Epithelial cell of proximal tubule (primary cell): ENCODE measurements around the gene CD200R1. TPM values are rescaled to one million over a fixed set of nuclear protein-coding genes. Genes with fewer than 3 reads are reported as not detected.

Source experiments
- DNase-seq: peaks from one replicate; pipeline ENCODE4 v3.0.0-alpha.2; 2011; ENCODE audit warnings: low read depth
- H3K4me3 ChIP-seq: 2 replicates; pipeline ENCODE4 v1.5.1; 2011; ENCODE audit warnings: low read depth, mild to moderate bottlenecking, low read length
- total RNA-seq: library from RNA; depleted of rRNA; stranded (reverse); fragments of >200 nt; gene quantifications from 2 replicates; pipeline ENCODE4 v1.2.3, GENCODE V29; 2015
- TF ChIP-seq, protein P1 (sequence below): conservative IDR thresholded peaks from 2 replicates; pipeline ENCODE4 v1.5.1; 2012; ENCODE audit warnings: low read depth, mild to moderate bottlenecking, low read length

The CD200R1 gene, protein sequence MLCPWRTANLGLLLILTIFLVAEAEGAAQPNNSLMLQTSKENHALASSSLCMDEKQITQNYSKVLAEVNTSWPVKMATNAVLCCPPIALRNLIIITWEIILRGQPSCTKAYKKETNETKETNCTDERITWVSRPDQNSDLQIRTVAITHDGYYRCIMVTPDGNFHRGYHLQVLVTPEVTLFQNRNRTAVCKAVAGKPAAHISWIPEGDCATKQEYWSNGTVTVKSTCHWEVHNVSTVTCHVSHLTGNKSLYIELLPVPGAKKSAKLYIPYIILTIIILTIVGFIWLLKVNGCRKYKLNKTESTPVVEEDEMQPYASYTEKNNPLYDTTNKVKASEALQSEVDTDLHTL
- total RNA-seq = not detected in 2 replicates

DNA sequence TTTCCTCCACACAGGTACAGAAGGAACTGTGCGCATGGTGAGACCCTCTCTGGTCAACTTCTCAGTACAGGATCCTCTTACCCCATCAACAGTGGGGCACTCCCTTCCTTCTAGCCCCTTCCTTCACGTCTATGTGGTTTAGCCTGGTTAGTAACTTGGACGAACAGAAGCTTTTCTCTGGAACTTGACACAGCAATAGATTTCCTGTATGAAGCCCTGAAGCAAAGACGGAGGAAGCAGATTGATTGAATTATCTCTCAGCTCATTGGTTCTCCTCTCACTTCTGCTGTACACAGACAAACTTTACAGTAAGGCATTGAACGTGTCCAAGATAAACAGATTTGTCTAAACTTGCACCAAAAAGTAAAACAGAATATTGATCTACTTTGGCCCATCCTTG lies at the start of gene CD200R1:
Gene CD200R1, minus strand, starts transcription at position 210 of the 400 bp plus-strand sequence. CDS start 246 bp downstream, outside the sequence.
- DNase-seq = no peak
- TF ChIP-seq, protein P1, sequence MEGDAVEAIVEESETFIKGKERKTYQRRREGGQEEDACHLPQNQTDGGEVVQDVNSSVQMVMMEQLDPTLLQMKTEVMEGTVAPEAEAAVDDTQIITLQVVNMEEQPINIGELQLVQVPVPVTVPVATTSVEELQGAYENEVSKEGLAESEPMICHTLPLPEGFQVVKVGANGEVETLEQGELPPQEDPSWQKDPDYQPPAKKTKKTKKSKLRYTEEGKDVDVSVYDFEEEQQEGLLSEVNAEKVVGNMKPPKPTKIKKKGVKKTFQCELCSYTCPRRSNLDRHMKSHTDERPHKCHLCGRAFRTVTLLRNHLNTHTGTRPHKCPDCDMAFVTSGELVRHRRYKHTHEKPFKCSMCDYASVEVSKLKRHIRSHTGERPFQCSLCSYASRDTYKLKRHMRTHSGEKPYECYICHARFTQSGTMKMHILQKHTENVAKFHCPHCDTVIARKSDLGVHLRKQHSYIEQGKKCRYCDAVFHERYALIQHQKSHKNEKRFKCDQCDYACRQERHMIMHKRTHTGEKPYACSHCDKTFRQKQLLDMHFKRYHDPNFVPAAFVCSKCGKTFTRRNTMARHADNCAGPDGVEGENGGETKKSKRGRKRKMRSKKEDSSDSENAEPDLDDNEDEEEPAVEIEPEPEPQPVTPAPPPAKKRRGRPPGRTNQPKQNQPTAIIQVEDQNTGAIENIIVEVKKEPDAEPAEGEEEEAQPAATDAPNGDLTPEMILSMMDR = no peak
- H3K4me3 ChIP-seq = no peak within 1 kb of the TSS

DNA sequence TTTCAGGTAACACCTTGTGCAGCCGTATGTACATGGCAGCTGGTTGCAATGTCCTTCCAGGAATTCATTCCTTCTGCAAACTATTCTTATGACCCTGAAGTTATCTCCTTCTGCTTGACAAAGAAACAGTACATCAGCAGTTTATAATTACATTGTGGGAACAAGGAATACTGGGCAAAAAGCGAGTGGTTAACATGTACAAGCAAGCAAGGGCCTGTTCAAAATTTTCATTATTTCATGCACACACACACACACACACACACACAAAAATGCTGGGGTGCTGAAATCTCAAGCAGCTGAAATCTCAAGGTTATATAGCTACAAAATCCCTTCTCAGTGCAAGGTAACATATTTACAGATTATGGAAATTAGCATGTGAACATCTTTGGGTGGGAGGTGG lies 46.6 kb upstream of the CD200R1 start:
- no peak for DNase-seq
- no peak overlapping the region for H3K4me3 ChIP-seq
- TF ChIP-seq, protein P1 = no peak

DNA sequence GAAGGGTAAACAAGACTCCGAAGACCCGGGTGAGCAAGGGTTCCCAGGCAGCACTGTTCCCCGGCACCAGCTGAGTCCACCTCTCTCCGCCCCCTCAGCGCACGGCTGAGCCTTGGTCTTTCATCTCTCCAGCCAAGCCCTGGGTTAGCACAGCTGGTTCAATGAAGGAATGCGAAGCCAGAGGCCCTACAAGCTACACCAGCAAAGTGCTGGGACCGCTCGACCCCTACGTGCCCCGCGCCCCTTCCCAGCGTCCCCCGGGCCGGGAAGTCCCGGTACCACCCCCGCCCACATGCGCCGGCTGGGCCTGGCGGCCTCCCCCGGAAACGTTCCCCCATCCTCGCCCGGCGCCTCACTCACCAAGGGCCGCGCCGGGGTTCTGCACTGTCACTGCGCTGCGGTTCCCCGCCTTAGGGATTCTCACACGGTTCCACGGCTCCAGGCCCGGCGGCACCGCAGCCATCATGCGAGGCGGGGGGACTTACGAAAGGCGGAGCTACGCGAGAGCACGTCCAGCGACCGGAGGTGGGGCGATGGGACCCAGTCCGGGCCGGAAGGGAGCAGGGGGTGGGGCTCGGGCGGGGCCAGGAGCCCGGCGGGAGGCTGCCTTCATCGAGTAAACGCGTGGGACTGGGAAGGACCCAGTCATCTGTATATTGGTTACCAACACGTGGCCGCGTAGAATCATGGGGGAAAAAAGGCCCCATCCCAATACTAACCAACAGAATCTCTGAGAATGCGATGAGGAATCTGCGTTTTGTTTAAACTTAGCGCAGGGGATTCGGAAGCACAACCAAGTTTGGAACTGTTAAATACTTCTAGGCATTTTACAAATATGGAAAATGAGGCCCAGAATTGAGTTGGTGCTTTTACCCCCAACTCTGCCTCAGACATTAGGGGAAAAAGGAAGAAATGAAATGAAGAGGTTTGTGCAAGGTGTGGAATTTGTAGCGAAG lies 44.6 kb upstream of the CD200R1 start:
- no peak for DNase-seq
- peak overlapping the region; percentile 77 for H3K4me3 ChIP-seq
- TF ChIP-seq, protein P1 = no peak

DNA sequence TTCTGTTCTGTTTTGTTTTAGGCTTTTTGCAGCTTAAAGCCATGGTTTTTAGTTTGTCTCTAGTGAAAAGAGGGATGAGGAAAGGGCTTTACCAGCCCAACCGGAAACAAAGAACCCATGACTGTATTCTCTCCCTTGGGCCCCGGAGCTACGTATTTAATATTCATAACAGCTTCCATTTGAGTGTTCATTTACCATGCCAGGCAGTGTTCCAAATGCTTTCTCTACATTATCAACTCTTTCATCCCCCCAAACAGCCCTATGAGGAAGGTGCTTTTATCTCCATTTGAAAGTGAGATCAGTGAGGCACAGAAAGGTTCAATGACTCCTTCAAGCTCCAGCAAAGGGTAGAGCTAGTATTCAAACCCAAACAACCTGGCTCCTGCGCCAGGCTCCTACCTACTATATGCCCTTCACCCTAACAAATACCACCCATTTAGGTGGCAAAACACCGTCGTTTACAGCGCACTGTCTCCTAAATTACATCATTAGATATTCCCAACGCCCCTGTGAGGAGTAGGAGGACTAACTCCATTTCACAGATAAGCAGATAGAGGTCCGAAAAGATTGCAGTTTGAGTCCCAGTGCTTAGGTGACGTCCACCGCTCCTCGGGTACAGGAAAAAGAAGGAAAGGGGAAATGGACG lies 43.8 kb upstream of the CD200R1 start:
- TF ChIP-seq, protein P1 = no peak
- DNase-seq = no peak
- H3K4me3 ChIP-seq = peak overlapping the region; percentile 77

DNA sequence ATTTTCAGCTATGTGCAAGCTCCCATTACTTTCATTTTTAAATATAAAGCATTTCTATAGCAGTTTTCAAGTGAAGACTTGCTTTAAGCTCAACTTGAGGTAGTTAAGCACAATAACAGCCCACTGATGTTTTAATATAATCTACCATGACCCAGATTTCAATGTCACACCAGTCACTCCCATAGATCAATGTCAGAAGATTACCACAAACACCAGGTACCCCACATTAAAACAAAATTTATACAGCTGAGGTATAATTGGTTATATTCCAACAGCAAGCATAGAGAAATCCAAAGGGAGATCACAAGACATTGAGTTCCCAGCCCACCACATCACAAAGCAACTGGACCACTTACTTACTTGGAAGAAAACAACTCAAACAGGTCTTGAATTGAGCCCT lies 38.7 kb upstream of the CD200R1 start:
- H3K4me3 ChIP-seq = no peak overlapping the region
- no peak for DNase-seq
- TF ChIP-seq, protein P1 = no peak

DNA sequence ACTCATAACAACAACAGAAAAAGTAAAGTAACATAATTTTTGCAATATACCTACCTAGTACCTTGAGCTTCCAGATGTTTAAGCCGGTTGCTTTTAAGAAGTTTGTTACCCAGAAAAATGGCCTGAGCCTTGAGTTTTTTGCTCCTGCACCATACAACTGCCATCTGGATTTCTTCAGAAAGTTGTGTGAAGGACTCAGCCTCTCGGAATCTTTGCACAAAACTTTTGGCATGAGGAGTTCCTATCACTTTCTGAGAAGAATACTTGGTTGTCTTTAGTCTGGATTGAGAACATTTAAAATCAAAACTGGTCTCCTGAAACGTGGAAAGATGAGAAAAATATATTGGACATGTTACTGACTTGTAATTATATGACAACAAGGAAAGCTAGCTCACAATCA lies 33.2 kb upstream of the CD200R1 start:
- DNase-seq = no peak
- TF ChIP-seq, protein P1 = no peak
- no peak overlapping the region for H3K4me3 ChIP-seq
